Motor neuron (in vitro differentiated cells): ENCODE data around the gene FAM13A. TPM values are rescaled to one million over a fixed set of nuclear protein-coding genes. Genes with fewer than 3 reads are reported as not detected.

Experiments
- ATAC-seq, 8 experiments: fragments of 200-7000 bp; cut with Tn5 transposase; replicated peaks in 6 of 8; 2 replicates each; pipeline ENCODE4 v1.8.0; 2021; ENCODE audit warnings: mild to moderate bottlenecking in 8 of 8, moderate library complexity in 8 of 8
- H3K27ac ChIP-seq, 2 donors: fragments of 250-450 bp; sonication (Bioruptor Pico); 2 replicates each; pipeline ENCODE4 v1.9.0; 2021; ENCODE audit warnings: antibody characterized with exemption in 2 of 2, mild to moderate bottlenecking in 2 of 2, moderate library complexity in 1 of 2
- H3K4me1 ChIP-seq, 2 donors: fragments of 250-450 bp; sonication (Bioruptor Pico); replicated peaks in 1 of 2; 2 replicates each; pipeline ENCODE4 v1.6.1; 2021; ENCODE audit warnings: antibody characterized with exemption in 2 of 2, mild to moderate bottlenecking in 2 of 2, moderate library complexity in 1 of 2
- H3K4me3 ChIP-seq, 5 donors: fragments of 250-450 bp; sonication (Bioruptor Pico); 2 replicates each; pipeline ENCODE4 v1.9.0; 2021; ENCODE audit warnings: antibody characterized with exemption in 5 of 5, mild to moderate bottlenecking in 5 of 5, moderate library complexity in 4 of 5
- WGBS, 10 experiments: fragments of 450-650 bp; shearing (Covaris generic); methylation state at CpG; one replicate each; pipeline ENCODE4 v1.0.0; 2022; 5-methylcytosine and 5-hydroxymethylcytosine counted together
- in situ Hi-C, 9 experiments: fragments of 400-800 bp; cut with MboI; loops; one replicate each; pipeline ENCODE4 v1.15.0; 2021; ENCODE audit warnings: low sequenced_read_pairs in 9 of 9, low pct_unique_long_range_greater_than_20kb in 2 of 9; ENCODE audit not compliant: unreplicated experiment in 9 of 9
- total RNA-seq, 8 experiments: library from RNA; unstranded; fragments of 300-600 nt; gene quantifications; 2 replicates each; pipeline versions ENCODE4 v1.2.3 to v1.2.4, GENCODE V29; 2022

FAM13A gene
- total RNA-seq, 8 experiments from 2014 or later = 8.0 to 52.2 (median 16.1) TPM

DNA sequence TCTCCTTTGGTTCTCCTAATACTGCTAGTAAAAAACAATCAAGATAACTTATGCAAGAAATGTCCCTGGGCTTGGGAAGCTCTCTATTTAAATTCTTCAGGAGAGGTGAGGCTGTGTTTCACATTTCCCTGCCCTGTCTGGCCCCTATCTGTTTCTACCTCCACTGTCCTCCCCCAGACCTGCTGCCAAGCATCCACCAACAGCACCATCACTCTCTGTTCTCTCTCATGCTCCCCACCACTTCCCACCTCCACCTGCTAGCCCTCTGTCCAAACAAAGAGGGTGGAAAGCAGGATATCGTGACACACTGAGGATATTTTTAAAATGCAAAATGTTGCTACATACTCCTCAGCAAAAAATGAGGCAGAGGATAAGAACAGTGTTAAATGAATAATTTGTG lies 271.0 kb downstream of the FAM13A start:
- no peak for ATAC-seq
- Histone ChIP-seq H3K27ac (no peak overlapping the region), H3K4me3 (no peak overlapping the region), H3K4me1 (no peaks in the 10 kb centered on the region)
- in situ Hi-C loops = no loop called here
- WGBS, 10 experiments = 0 to 100% (median 57%) methylated on average over 1 of the region's 1 CpG; no CpG with 5 or more reads in 3 of the 10 experiments

DNA sequence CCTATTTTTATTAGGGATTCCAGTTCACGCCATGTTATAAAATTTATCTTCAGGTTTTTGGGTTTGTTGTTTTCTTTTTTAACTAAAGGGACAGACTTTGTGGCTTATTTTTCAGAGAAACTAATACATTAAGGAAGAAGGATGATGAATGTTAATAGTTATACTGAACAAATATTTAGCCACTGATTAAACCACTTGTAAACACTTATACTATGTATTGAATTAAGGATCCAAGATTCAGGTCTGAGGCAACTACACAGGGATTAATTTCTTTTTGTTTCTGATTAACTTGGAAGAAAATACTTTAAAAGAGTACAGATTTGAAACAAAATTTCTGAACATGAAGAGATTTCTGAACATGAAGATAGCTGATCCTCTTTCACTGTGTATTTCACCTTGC lies 276.6 kb downstream of the FAM13A start:
- Histone ChIP-seq H3K4me1 (no peaks in the 10 kb centered on the region), H3K4me3 (no peak overlapping the region), H3K27ac (no peak overlapping the region)
- in situ Hi-C loops = no loop called here
- WGBS, 10 experiments = 80 to 100% (median 95%) methylated on average over 1 of the region's 1 CpG; no CpG with 5 or more reads in 4 of the 10 experiments
- no peak for ATAC-seq

- Histone ChIP-seq H3K4me3 (no peak overlapping the region), H3K4me1 (no peaks in the 10 kb centered on the region), H3K27ac (no peak overlapping the region)
- in situ Hi-C loops = no loop called here
- WGBS, 10 experiments = 58 to 100% (median 90%) methylated on average over 1 to 3 of the region's 3 CpGs
- no peak for ATAC-seq
These were observed 277.6 kb downstream of the FAM13A start for GRCh38 chr4:88779431-88779830.

GRCh38 chr4:88775529-88775928 lies 281.5 kb downstream of the FAM13A start:
- ATAC-seq = no peak
- H3K4me1 ChIP-seq = no peaks in the 10 kb centered on the region
- no peak overlapping the region for H3K27ac ChIP-seq
- in situ Hi-C loops = no loop called here
- H3K4me3 ChIP-seq = no peak overlapping the region
- WGBS, 10 experiments = 57 to 100% (median 100%) methylated on average over 1 to 2 of the region's 2 CpGs; no CpG with 5 or more reads in 1 of the 10 experiments

- Histone ChIP-seq H3K27ac (no peak overlapping the region), H3K4me3 (no peak overlapping the region), H3K4me1 (no peaks in the 10 kb centered on the region)
- in situ Hi-C loops = no loop called here
- ATAC-seq = no peak
- 100% methylated on average over 1 of the region's 1 CpG; no CpG with 5 or more reads in 9 of the 10 experiments for WGBS, 10 experiments
These were observed 282.0 kb downstream of the FAM13A start for GRCh38 chr4:88775026-88775425.

DNA sequence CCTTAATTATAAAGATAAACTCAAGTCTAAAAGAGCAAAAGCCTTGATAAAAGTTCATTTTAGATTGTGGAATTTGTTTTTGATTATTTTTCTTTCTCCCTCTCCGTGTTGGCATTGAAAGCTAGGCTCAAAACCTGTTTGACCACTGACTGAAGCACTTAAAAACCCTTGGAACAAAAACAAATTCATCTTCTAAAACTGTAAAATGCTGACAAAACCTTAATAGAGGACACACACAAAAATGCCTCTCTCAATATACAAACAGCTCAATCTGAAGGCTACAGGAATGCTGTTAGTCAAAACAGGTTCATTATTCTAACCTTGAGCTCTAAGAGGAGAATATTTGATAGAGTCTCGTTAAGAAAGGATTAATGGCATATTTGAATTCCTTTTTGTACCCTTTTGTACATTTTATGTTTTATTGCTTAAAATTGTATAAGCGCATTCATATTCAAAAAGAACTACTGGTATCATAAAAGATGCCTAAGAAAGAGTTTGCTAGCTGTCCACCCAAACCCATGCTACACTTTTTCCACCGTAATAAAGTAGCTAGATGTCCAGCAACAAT lies 285.0 kb downstream of the FAM13A start:
- Histone ChIP-seq H3K27ac (no peak overlapping the region), H3K4me3 (no peak overlapping the region), H3K4me1 (no peaks in the 10 kb centered on the region)
- no peak for ATAC-seq
- WGBS, 10 experiments = 67 to 100% (median 87%) methylated on average over 1 to 4 of the region's 4 CpGs
- in situ Hi-C loops = no loop called here

DNA sequence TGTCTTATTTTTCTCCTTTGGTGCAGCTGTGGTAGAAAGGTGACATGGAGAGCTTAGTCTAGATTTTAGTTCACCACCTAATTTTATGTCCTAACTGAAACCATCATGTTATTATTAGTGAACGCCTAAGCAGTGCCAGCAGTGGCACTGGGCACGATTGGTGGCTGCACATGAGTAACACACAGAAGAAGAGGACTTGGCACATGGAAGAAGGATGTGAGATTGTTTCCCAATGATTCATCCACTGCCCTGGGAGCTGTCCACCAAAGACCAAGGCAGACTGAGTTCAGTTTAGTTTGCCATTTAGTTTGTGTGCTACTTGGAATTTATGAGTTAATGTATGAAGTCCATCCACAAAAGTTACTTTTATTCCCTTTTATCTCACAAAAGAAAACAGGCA lies 291.3 kb downstream of the FAM13A start:
- H3K4me1 ChIP-seq = no peaks in the 10 kb centered on the region
- peak in 4 of 8 experiments; percentile 28 to 74 (median 58) for ATAC-seq
- in situ Hi-C loops = no loop called here
- no peak overlapping the region for H3K4me3 ChIP-seq
- H3K27ac ChIP-seq = no peak overlapping the region
- WGBS, 10 experiments = 40 to 100% (median 86%) methylated on average over 1 to 2 of the region's 2 CpGs; no CpG with 5 or more reads in 3 of the 10 experiments

GRCh38 chr4:88763075-88763474 lies 293.9 kb downstream of the FAM13A start:
- 82 to 98% (median 90%) methylated on average over 2 to 5 of the region's 6 CpGs for WGBS, 10 experiments
- Histone ChIP-seq H3K4me3 (no peak overlapping the region), H3K27ac (no peak overlapping the region), H3K4me1 (peaks cover 11 to 13% of the 10 kb centered on the region in 2 donors)
- in situ Hi-C loops = no loop called here
- no peak for ATAC-seq

GRCh38 chr4:88761861-88762523 lies 295.0 kb downstream of the FAM13A start:
- Histone ChIP-seq H3K4me3 (no peak overlapping the region), H3K4me1 (peaks cover 11 to 13% of the 10 kb centered on the region in 2 donors), H3K27ac (no peak overlapping the region)
- in situ Hi-C loops = no loop called here
- WGBS, 10 experiments = 100% methylated on average over 1 of the region's 2 CpGs; no CpG with 5 or more reads in 6 of the 10 experiments
- no peak for ATAC-seq

DNA sequence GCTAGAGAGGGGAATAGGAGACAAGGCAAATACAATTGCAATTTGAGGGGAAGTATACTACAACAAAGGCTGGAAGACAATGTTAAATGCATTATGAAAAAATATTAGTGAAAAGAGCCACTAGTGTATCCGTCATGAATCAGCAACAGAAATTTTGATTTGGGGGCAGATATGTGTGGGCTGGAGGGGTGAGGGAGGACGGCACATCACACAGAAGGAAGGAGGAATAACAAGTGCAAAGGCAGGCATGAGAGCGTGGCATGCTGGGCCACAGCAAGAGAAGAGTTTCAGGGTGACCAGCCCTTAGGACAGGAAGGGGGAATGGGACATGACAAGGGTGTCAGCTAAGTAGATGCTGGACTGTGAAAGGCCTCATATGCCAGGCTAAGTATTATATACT lies 295.6 kb downstream of the FAM13A start:
- 79 to 100% (median 93%) methylated on average over 1 to 3 of the region's 3 CpGs; no CpG with 5 or more reads in 3 of the 10 experiments for WGBS, 10 experiments
- in situ Hi-C loops = no loop called here

GRCh38 chr4:88759895-88760290 lies 297.1 kb downstream of the FAM13A start:
- Histone ChIP-seq H3K4me3 (no peak overlapping the region), H3K27ac (no peak overlapping the region), H3K4me1 (peaks cover 11 to 13% of the 10 kb centered on the region in 2 donors)
- in situ Hi-C loops = no loop called here
- WGBS, 10 experiments = 0 to 80% (median 50%) methylated on average over 1 to 2 of the region's 2 CpGs; no CpG with 5 or more reads in 1 of the 10 experiments
- ATAC-seq = no peak

More for the DNA sequence above, 295.6 kb downstream of the FAM13A start:
- Histone ChIP-seq H3K4me1 (peaks cover 11 to 13% of the 10 kb centered on the region in 2 donors), H3K4me3 (no peak overlapping the region), H3K27ac (no peak overlapping the region)
- ATAC-seq = no peak

GRCh38 chr4:88759039-88759894 lies 297.7 kb downstream of the FAM13A start:
- in situ Hi-C loops = no loop called here
- Histone ChIP-seq H3K27ac (peak overlapping the region in 1 of 2 donors; percentile 14), H3K4me1 (peaks cover 11 to 13% of the 10 kb centered on the region in 2 donors), H3K4me3 (peak overlapping the region in 1 of 5 donors; percentile 18)
- peak; percentile 59 to 84 (median 82) for ATAC-seq
- WGBS, 10 experiments = 0 to 80% (median 60%) methylated on average over 1 to 9 of the region's 12 CpGs; no CpG with 5 or more reads in 1 of the 10 experiments

DNA sequence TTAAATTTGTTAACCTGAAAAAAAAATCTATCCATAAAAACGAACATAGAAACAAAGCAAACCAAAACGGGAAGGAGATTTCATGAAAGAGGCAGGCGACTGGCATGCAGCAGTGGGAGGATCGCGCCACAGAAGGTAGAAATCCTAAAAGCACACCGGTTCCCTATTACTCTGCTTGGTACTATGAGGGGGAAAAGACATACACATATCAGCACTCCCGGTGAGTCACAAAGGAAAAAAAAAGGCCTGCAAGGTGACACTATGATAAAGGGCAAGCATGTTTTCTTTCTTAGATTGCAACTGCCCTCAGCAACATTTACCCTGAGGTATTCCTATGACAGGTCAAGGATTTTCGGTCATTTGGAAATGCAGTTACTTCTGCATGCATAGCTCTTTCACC lies 298.7 kb downstream of the FAM13A start:
- H3K27ac ChIP-seq = no peak overlapping the region
- peak in 5 of 8 experiments; percentile 43 to 64 (median 58) for ATAC-seq
- peaks cover 11 to 13% of the 10 kb centered on the region in 2 donors for H3K4me1 ChIP-seq
- peak overlapping the region in 1 of 5 donors; percentile 18 for H3K4me3 ChIP-seq
- 50 to 90% (median 73%) methylated on average over 1 to 8 of the region's 8 CpGs for whole genome bisulfite sequencing, 10 experiments
- in situ Hi-C loops = no loop called here
